T-helper 1 cell treated with Interleukin-12 subunit alpha and Interleukin-12 subunit beta and Interleukin-4 antibody, amounts not matched to agents 30 μg/mL and 1 μg/mL, for 36 hours (primary cell): ENCODE measurements around the gene MDC1.

Experiments used
- H3K27ac Mint-ChIP-seq: one replicate; pipeline ENCODE4 v1.8.0; 2021; ENCODE audit warnings: mild to moderate bottlenecking, mixed read lengths
- H3K27me3 Mint-ChIP-seq: one replicate; pipeline ENCODE4 v1.8.0; 2021; ENCODE audit warnings: low read depth, mixed read lengths
- H3K36me3 Mint-ChIP-seq: one replicate; pipeline ENCODE4 v1.8.0; 2021; ENCODE audit warnings: low read depth, mixed read lengths
- H3K4me1 Mint-ChIP-seq: one replicate; pipeline ENCODE4 v1.8.0; 2021; ENCODE audit warnings: low read depth, mixed read lengths
- H3K4me3 Mint-ChIP-seq: one replicate; pipeline ENCODE4 v1.8.0; 2021; ENCODE audit warnings: mild to moderate bottlenecking, moderate library complexity, mixed read lengths
- H3K9me3 Mint-ChIP-seq: one replicate; pipeline ENCODE4 v1.8.0; 2021; ENCODE audit warnings: mixed read lengths

MDC1 gene

GRCh38 chr6:30686009-30686907 lies 30.8 kb downstream of the MDC1 start, which contains the start of gene PPP1R18:
PPP1R18 (minus strand) TSS chr6:30686645; CDS start chr6:30686018, 627 bp downstream.
- peaks cover 38% of the 10 kb centered on the region for H3K4me1 Mint-ChIP-seq
- H3K9me3 Mint-ChIP-seq = no peaks in the 10 kb centered on the region
- peak within 1 kb of the TSS; percentile 100 for H3K4me3 Mint-ChIP-seq
- peaks cover 49% of the 10 kb centered on the region for H3K36me3 Mint-ChIP-seq
- no peaks in the 10 kb centered on the region for H3K27me3 Mint-ChIP-seq
- H3K27ac Mint-ChIP-seq = peak within 1 kb of the TSS; percentile 95

DNA sequence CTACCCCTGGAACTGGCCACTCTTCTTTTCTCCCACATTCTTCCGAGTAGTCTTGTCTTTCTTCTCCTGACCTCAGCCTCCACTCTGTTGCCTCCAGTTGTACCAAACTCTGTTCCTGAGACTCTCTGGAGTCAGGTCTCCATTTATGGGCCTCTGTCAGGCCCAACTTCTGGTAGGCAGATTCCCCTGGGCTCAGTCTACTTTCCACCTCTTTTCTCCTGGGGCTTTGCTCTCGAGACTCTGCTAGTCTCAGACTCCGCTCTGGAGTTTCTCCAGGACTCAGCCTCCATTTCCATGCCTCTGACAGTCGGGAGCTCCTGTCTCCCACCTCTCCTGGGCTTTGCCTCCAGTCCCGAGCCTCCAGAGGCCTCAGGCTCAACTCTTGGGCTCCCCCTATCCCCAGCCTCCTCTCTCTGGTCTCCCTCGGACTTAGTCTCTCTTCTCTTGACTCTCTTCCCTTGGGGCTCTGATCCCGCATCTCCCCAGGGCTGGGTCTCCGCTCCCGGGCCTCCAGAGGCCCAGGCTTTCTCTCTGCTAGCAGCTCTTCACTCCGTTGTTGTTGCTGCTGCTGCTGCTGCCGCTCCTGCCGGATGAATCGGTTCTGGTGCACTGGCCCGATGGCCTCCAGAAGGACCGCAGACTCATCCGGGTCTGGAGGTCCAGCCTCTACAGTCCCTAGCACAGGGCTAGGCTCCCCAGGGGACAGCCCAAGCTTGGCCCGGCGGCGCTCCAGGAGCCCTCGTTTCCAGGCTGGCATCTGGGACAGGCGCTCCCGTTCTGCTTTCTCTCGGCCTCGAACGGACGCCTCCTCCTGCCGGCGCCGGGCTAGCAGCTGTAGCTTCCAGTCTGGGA lies 31.7 kb downstream of the MDC1 start:
- Mint-ChIP-seq H3K27ac (peak overlapping the region; percentile 95), H3K27me3 (no peaks in the 10 kb centered on the region), H3K4me3 (peak overlapping the region; percentile 100), H3K9me3 (no peaks in the 10 kb centered on the region), H3K4me1 (peaks cover 36% of the 10 kb centered on the region), H3K36me3 (peaks cover 52% of the 10 kb centered on the region)

GRCh38 chr6:30684386-30685156 lies 32.5 kb downstream of the MDC1 start:
- Mint-ChIP-seq H3K27ac (peak overlapping the region; percentile 95), H3K4me1 (peaks cover 36% of the 10 kb centered on the region), H3K9me3 (no peaks in the 10 kb centered on the region), H3K36me3 (peaks cover 58% of the 10 kb centered on the region), H3K4me3 (peak overlapping the region; percentile 100), H3K27me3 (no peaks in the 10 kb centered on the region)

GRCh38 chr6:30683980-30684338 lies 33.1 kb downstream of the MDC1 start:
- peak overlapping the region; percentile 100 for H3K4me3 Mint-ChIP-seq
- peak overlapping the region; percentile 94 for H3K27ac Mint-ChIP-seq
- no peaks in the 10 kb centered on the region for H3K9me3 Mint-ChIP-seq
- peaks cover 63% of the 10 kb centered on the region for H3K36me3 Mint-ChIP-seq
- no peaks in the 10 kb centered on the region for H3K27me3 Mint-ChIP-seq
- peaks cover 35% of the 10 kb centered on the region for H3K4me1 Mint-ChIP-seq

DNA sequence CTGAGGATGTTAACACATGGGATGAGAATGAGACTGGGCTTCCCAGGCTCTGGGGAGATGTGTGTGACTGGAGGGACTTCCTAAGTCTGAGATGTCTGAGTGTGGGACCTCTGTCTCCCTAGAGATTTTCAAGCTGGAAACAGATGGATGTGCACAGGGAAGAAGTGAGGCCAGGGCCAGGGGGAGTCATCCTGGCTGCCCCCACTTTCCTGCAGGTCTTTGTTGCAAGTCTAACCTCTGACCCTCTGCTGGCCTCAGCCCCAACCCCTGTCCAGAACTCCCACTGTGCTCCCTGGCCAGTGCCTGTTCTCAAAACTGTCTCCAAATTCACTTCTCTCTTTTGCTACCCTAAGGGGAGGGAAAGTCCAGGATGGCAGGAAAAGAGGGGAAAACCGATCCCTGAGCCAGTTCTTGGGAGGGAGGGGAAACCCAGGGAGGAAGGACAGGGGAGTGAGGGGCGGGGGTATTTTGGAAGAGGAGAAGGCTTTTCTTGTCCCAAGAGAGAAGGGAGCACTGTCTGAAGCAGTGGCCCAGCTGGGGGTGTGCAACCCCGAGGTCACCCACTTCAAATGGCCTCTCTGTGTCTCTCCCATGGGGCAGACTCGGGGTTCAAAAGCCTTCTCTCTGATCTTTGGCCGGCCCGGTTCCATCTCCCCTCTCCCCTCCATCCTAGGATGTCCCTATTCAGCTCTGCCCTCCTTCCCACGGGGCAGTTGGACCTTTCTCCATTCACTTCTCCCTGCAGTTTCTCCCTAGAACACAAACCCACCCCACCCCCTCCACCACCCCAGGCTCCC lies 33.7 kb downstream of the MDC1 start:
- Mint-ChIP-seq H3K4me3 (peak overlapping the region; percentile 100), H3K36me3 (peaks cover 64% of the 10 kb centered on the region), H3K4me1 (peaks cover 31% of the 10 kb centered on the region), H3K27ac (peak overlapping the region; percentile 94), H3K27me3 (no peaks in the 10 kb centered on the region), H3K9me3 (no peaks in the 10 kb centered on the region)

- Mint-ChIP-seq H3K27ac (peak overlapping the region; percentile 94), H3K9me3 (no peaks in the 10 kb centered on the region), H3K4me3 (peak overlapping the region; percentile 100), H3K27me3 (no peaks in the 10 kb centered on the region), H3K4me1 (peaks cover 23% of the 10 kb centered on the region), H3K36me3 (peaks cover 62% of the 10 kb centered on the region)
These were observed 34.7 kb downstream of the MDC1 start for GRCh38 chr6:30682143-30683117.

- Mint-ChIP-seq H3K4me3 (peak overlapping the region; percentile 100), H3K9me3 (no peaks in the 10 kb centered on the region), H3K4me1 (peaks cover 23% of the 10 kb centered on the region), H3K27ac (peak overlapping the region; percentile 94), H3K27me3 (no peaks in the 10 kb centered on the region), H3K36me3 (peaks cover 65% of the 10 kb centered on the region)
These were observed 35.3 kb downstream of the MDC1 start for GRCh38 chr6:30681766-30682142.

DNA sequence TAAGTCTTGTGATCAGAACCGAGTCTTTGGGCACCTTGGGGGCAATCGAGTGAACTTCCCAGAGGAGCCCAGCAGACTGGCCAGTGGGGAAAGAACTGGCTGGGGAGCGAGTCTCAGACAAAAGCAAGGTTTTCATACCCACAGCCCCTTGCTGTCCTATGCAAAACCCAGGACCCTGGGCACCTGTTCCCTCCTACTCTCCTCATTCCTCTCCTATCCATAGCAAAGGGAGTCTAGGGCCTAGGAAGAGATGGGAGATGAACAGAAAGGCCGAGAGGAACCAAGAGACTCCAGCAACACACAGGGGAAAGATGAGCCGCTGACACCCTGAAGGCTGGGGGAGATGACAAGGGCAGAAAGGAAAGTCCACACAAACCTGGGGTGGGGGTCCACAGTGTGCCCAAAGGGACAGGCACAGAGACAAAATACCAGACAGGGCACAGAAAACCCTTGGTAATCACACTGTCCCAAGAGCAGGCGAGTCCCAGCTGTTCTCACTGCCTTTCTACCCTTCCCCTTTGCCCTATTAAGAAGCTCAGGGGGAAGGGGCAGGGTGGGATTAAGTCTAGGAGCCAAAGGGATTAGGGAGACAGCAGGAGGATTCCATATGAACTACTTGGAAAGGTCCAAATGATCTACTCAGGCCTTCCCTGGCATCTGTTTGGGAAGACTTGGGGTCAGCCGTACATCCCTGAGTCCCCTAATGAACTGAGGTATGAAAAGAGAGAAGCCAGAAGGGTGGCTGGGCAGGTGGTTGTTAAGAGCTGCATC lies 37.1 kb downstream of the MDC1 start:
- Mint-ChIP-seq H3K27ac (peak overlapping the region; percentile 67), H3K4me3 (peak overlapping the region; percentile 100), H3K36me3 (peaks cover 62% of the 10 kb centered on the region), H3K9me3 (no peaks in the 10 kb centered on the region), H3K4me1 (peaks cover 27% of the 10 kb centered on the region), H3K27me3 (no peaks in the 10 kb centered on the region)

- Mint-ChIP-seq H3K27ac (peak overlapping the region; percentile 75), H3K27me3 (no peaks in the 10 kb centered on the region), H3K9me3 (no peaks in the 10 kb centered on the region), H3K4me3 (peak overlapping the region; percentile 100), H3K4me1 (peaks cover 27% of the 10 kb centered on the region), H3K36me3 (peaks cover 60% of the 10 kb centered on the region)
These were observed 37.9 kb downstream of the MDC1 start for GRCh38 chr6:30678964-30679726.

DNA sequence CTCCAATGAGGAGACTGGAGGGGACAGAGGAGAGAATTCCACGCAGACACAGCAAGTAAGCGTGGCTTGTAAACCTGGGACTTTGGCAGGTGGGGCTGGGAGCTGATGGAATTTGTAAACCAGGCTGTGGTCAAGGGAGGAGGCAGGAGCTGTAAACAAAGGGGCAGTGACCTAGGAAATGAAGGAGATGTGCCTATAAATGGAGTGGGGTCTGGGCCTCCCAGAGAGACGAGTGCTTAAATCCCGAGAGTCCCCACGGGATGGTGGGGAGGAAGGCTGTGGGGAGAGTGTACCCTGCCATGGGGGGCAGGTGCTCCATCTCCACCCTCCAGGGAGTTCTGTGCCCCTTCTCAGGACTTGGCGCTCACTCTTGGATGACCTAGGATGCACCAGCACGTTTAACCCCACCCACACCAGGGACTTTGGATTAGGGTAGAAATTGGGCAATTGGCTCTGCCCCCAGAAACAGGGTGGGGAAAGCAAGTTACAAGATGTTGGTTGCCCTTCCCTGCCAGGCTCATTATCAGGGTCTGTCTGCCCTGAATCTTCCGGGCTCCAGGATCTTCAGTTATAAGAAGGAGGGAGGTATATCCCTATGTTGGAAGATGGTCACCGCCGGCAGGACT lies 40.3 kb downstream of the MDC1 start:
- Mint-ChIP-seq H3K27ac (peak overlapping the region; percentile 63), H3K36me3 (peaks cover 42% of the 10 kb centered on the region), H3K4me3 (no peak overlapping the region), H3K27me3 (no peaks in the 10 kb centered on the region), H3K4me1 (peaks cover 33% of the 10 kb centered on the region), H3K9me3 (no peaks in the 10 kb centered on the region)

DNA sequence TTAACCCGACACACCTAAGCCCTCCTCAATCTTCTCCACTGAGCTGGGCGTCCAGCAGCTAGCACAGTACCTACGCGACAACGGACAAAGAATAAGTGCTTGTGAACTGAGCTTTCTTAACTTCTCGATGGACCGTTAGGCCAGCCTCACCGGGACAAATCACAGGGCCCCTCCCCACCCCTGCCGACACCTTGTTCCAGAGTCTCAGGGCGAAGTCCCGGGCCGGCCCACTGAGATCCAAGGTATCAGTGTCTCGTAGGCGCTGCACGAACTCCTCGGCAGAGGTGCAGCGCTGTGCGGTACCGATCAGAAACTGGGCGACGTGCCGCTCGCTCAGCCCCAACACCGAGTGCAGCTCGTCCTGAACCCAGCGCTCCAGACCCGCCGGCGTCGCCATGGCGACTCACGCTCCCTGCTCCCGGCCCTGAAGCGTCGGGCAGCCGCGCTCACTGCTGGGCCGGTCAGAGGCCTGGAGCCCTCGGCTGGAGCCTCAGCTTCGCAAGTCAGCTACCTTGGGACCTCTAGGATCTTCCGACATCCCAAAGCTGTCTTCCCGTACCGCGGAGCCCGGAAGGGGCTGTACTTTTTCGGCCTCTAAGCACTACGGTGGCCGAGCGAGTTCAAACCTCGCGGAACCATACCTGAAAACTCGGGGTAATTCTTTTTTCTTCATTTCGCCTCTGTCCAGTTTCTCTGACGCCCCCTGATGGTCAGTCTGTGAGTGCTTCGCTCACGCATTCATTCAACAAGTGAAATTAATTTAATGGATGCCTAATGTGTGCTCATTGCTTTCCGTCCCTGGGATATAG lies 44.4 kb downstream of the MDC1 start, which contains the start of gene DHX16:
TSS of gene DHX16 (minus strand) at position 562 of the 809 bp plus-strand sequence. CDS start at position 397, 165 bp downstream.
- Mint-ChIP-seq H3K4me3 (peak within 1 kb of the TSS; percentile 90), H3K36me3 (peaks cover 36% of the 10 kb centered on the region), H3K27me3 (no peaks in the 10 kb centered on the region), H3K4me1 (peaks cover 30% of the 10 kb centered on the region), H3K27ac (peak within 1 kb of the TSS; percentile 86), H3K9me3 (no peaks in the 10 kb centered on the region)
